ENCODE data around the gene RPS3. TPM values are rescaled to one million over a fixed set of nuclear protein-coding genes. Genes with fewer than 3 reads are reported as not detected.
"Not testable (repeated sequence)": the region's sequence is repeated elsewhere in the genome, so short reads cannot be mapped to it uniquely, and the experiment has no call there.

Gene RPS3
- polyA plus RNA-seq, 1 of the 3 experiments (the other 2 are of a cell fraction), result 4,540 TPM

- CTCF ChIA-PET, result interaction anchor here (1.0 kb wide), 1 partner anchor 34 kb away, joined by 3 read pairs; no protein-coding TSS in a partner anchor
- 78% methylated on average over 10 of the region's 10 CpGs for WGBS (ENCODE audit: low lambda C conversion rate)
These were observed 44.3 kb upstream of the RPS3 start for GRCh38 chr11:75355051-75355450.

GRCh38 chr11:75356613-75357012 is 42.7 kb upstream of the RPS3 start:
- Histone ChIP-seq H3K9ac (no peak overlapping the region), H3K79me2 (ENCODE audit: insufficient read depth) (no peaks in the 10 kb centered on the region), H3K4me2 (no peak overlapping the region), H3K9me3 (no peaks in the 10 kb centered on the region), H3K27ac (ENCODE audit: low read depth in 2 of 2, low read length in 1 of 2) (no peak overlapping the region), H3K36me3 (replicated peaks in 1 of 2; ENCODE audit: control insufficient read depth in 1 of 2, insufficient read depth in 2 of 2, low read length in 1 of 2) (no peaks in the 10 kb centered on the region), H2AFZ (ENCODE audit: low read depth) (no peak overlapping the region), H3K4me3 (ENCODE audit: low read depth in 2 of 2, low read length in 1 of 2) (no peak overlapping the region), H3K4me1 (ENCODE audit: control insufficient read depth in 1 of 2, insufficient read depth in 2 of 2, low read depth in 1 of 2, low read length in 1 of 2) (peaks cover 0 to 8% of the 10 kb centered on the region in 2 experiments; a peak in 1 of 4 replicates), H3F3A (replicated peaks; ENCODE audit: insufficient read depth) (no peaks in the 10 kb centered on the region), H3K9me2 (no peaks in the 10 kb centered on the region), H4K20me1 (ENCODE audit: insufficient read depth) (no peaks in the 10 kb centered on the region), H3K27me3 (ENCODE audit: insufficient read depth) (no peaks in the 10 kb centered on the region)
- ChIA-PET CTCF (interaction anchor here (0.9 to 1.4 kb wide), 3 partner anchors 19 to 77 kb away, joined by 3 to 4 read pairs (median 4); no protein-coding TSS in a partner anchor), POLR2A (no interaction called here)
- no peak for TF ChIP-seq FOXM1 (IDR thresholded peaks at IDR 0.05; ENCODE audit: low read depth)
- no peak for TF ChIP-seq RCOR1 (IDR thresholded peaks at IDR 0.05; ENCODE audit: low read length)
- TF ChIP-seq POLR2AphosphoS5 (IDR thresholded peaks at IDR 0.05; ENCODE audit: low read depth, low read length), result no peak
- TF ChIP-seq NRF1 (IDR thresholded peaks at IDR 0.05; ENCODE audit: low read depth, low read length), result no peak
- TF ChIP-seq, protein P1, sequence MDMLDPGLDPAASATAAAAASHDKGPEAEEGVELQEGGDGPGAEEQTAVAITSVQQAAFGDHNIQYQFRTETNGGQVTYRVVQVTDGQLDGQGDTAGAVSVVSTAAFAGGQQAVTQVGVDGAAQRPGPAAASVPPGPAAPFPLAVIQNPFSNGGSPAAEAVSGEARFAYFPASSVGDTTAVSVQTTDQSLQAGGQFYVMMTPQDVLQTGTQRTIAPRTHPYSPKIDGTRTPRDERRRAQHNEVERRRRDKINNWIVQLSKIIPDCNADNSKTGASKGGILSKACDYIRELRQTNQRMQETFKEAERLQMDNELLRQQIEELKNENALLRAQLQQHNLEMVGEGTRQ (IDR thresholded peaks at IDR 0.05; ENCODE audit: borderline replicate concordance, low read depth, low read length), result no peak
- no peak for TF ChIP-seq PBX3 (IDR thresholded peaks at IDR 0.05)
- 94% methylated on average over 2 of the region's 2 CpGs for WGBS (ENCODE audit: low lambda C conversion rate)
- DNase-seq, result no peak

More at GRCh38 chr11:75355051-75355450, 44.3 kb upstream of the RPS3 start:
- H3K9ac ChIP-seq, result no peak overlapping the region
- POLR2A ChIA-PET, result interaction anchor here (1.3 kb wide), 1 partner anchor 14 kb away, joined by 5 read pairs; no protein-coding TSS in a partner anchor
- peaks cover 7 to 20% of the 10 kb centered on the region in 2 experiments; a peak in 1 of 4 replicates for H3K4me1 ChIP-seq (ENCODE audit: control insufficient read depth in 1 of 2, insufficient read depth in 2 of 2, low read depth in 1 of 2, low read length in 1 of 2)
- H4K20me1 ChIP-seq (ENCODE audit: insufficient read depth), result no peaks in the 10 kb centered on the region
- no peaks in the 10 kb centered on the region for H3K27me3 ChIP-seq (ENCODE audit: insufficient read depth)
- H3F3A ChIP-seq (replicated peaks; ENCODE audit: insufficient read depth), result no peaks in the 10 kb centered on the region
- H3K9me2 ChIP-seq, result no peaks in the 10 kb centered on the region
- no peak overlapping the region for H3K4me2 ChIP-seq
- H3K79me2 ChIP-seq (ENCODE audit: insufficient read depth), result no peaks in the 10 kb centered on the region
- H3K9me3 ChIP-seq, result no peaks in the 10 kb centered on the region
- no peak for DNase-seq
- H3K4me3 ChIP-seq (ENCODE audit: low read depth in 2 of 2, low read length in 1 of 2), result no peak overlapping the region
- no peaks in the 10 kb centered on the region for H3K36me3 ChIP-seq (replicated peaks in 1 of 2; ENCODE audit: control insufficient read depth in 1 of 2, insufficient read depth in 2 of 2, low read length in 1 of 2)
- TF ChIP-seq GATA2 (CRISPR knock-in tag; IDR thresholded peaks at IDR 0.05) (no peak), RCOR1 (IDR thresholded peaks at IDR 0.05; ENCODE audit: low read length) (no peak), CHD2 (IDR thresholded peaks at IDR 0.05; ENCODE audit: low read length, partially characterized antibody) (no peak), SMC3 (IDR thresholded peaks at IDR 0.05; ENCODE audit: low read depth, low read length) (no peak), MEF2A (IDR thresholded peaks at IDR 0.05; ENCODE audit: borderline replicate concordance, low read depth) (no peak), FOSL2 (IDR thresholded peaks at IDR 0.05; ENCODE audit: borderline replicate concordance, low read depth) (no peak), JUND (IDR thresholded peaks at IDR 0.05) (no peak), FOXJ3 (CRISPR knock-in tag; IDR thresholded peaks at IDR 0.05) (no peak)
- TF ChIP-seq, protein P2, sequence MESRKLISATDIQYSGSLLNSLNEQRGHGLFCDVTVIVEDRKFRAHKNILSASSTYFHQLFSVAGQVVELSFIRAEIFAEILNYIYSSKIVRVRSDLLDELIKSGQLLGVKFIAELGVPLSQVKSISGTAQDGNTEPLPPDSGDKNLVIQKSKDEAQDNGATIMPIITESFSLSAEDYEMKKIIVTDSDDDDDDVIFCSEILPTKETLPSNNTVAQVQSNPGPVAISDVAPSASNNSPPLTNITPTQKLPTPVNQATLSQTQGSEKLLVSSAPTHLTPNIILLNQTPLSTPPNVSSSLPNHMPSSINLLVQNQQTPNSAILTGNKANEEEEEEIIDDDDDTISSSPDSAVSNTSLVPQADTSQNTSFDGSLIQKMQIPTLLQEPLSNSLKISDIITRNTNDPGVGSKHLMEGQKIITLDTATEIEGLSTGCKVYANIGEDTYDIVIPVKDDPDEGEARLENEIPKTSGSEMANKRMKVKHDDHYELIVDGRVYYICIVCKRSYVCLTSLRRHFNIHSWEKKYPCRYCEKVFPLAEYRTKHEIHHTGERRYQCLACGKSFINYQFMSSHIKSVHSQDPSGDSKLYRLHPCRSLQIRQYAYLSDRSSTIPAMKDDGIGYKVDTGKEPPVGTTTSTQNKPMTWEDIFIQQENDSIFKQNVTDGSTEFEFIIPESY (IDR thresholded peaks at IDR 0.05; ENCODE audit: borderline replicate concordance, low read depth), result no peak
- TF ChIP-seq, protein P3, sequence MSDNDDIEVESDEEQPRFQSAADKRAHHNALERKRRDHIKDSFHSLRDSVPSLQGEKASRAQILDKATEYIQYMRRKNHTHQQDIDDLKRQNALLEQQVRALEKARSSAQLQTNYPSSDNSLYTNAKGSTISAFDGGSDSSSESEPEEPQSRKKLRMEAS (IDR thresholded peaks at IDR 0.05; ENCODE audit: low read depth), result no peak
- no peak overlapping the region for H3K27ac ChIP-seq (ENCODE audit: low read depth in 2 of 2, low read length in 1 of 2)
- no peak overlapping the region for H2AFZ ChIP-seq (ENCODE audit: low read depth)

DNA sequence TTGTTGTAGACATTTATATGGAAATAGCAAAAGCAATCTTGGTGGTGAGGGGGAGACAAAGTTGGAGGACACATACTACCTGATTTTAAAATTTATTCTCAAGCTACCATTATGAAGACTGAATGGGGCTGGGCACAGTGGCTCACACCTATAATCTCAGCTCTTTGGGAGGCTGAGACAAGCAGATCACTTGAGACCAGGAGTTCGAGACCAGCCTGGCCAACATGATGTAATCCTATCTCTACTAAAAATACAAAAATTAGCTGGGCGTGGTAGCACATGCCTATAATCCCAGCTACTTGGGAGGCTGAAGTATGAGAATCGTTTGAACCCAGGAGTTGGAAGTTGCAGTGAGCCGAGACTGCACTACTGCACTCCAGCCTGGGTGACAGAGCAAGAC is 37.0 kb upstream of the RPS3 start:
- CTCF ChIA-PET, result interaction anchor here (0.8 to 3.0 kb wide), 7 partner anchors 10 to 339 kb away, joined by 3 to 16 read pairs (median 3); no protein-coding TSS in a partner anchor

More for the DNA sequence above, 37.0 kb upstream of the RPS3 start:
- DNase-seq; H3K9me2 ChIP-seq; H2AFZ ChIP-seq (ENCODE audit: low read depth); H3K4me2 ChIP-seq; H3K4me1 ChIP-seq (ENCODE audit: control insufficient read depth in 1 of 2, insufficient read depth in 2 of 2, low read depth in 1 of 2, low read length in 1 of 2); H3K9ac ChIP-seq; H4K20me1 ChIP-seq (ENCODE audit: insufficient read depth); H3K4me3 ChIP-seq (ENCODE audit: low read depth in 2 of 2, low read length in 1 of 2); H3F3A ChIP-seq (replicated peaks; ENCODE audit: insufficient read depth); H3K9me3 ChIP-seq; H3K36me3 ChIP-seq (replicated peaks in 1 of 2; ENCODE audit: control insufficient read depth in 1 of 2, insufficient read depth in 2 of 2, low read length in 1 of 2); H3K27ac ChIP-seq (ENCODE audit: low read depth in 2 of 2, low read length in 1 of 2); H3K79me2 ChIP-seq (ENCODE audit: insufficient read depth); H3K27me3 ChIP-seq (ENCODE audit: insufficient read depth): not testable (repeated sequence)
- POLR2A ChIA-PET, result interaction anchor here (1.3 kb wide), 1 partner anchor 10 kb away, joined by 3 read pairs; no protein-coding TSS in a partner anchor
- WGBS (ENCODE audit: low lambda C conversion rate), result 56% methylated on average over 4 of the region's 4 CpGs
